Upper lobe of right lung (tissue), 1 donor: Measurements from ENCODE around the gene DNTT. TPM values are rescaled to one million over a fixed set of nuclear protein-coding genes. Genes with fewer than 3 reads are reported as not detected.

Experiments
- ATAC-seq: fragments of 200-7000 bp; cut with Tn5 transposase; one replicate; pipeline ENCODE4 v1.9.1; 2020; ENCODE audit warnings: mild to moderate bottlenecking, moderate library complexity
- DNase-seq: peaks from one replicate; pipeline ENCODE4 v3.0.0-alpha.2; 2020
- H3K27ac ChIP-seq: fragments of 200-600 bp; one replicate; pipeline ENCODE4 v1.8.0; 2022
- H3K27me3 ChIP-seq: fragments of 200-600 bp; one replicate; pipeline ENCODE4 v1.8.0; 2022; ENCODE audit warnings: mild to moderate bottlenecking
- H3K36me3 ChIP-seq: fragments of 200-600 bp; one replicate; pipeline ENCODE4 v1.8.0; 2022
- H3K4me1 ChIP-seq: fragments of 200-600 bp; one replicate; pipeline ENCODE4 v1.8.0; 2022
- H3K4me3 ChIP-seq: fragments of 200-600 bp; one replicate; pipeline ENCODE4 v1.8.0; 2022; ENCODE audit warnings: mild to moderate bottlenecking
- H3K9me3 ChIP-seq: fragments of 200-600 bp; one replicate; pipeline ENCODE4 v1.8.0; 2022
- CTCF ChIP-seq: fragments of 200-600 bp; IDR thresholded peaks from one replicate; pipeline ENCODE4 v1.8.0; 2022; ENCODE audit warnings: antibody characterized with exemption
- intact Hi-C: fragments of 100-400 bp; cut with DNase I; formaldehyde crosslinking; loops from one replicate; pipeline ENCODE4 v1.11.0; 2022
- total RNA-seq: library from RNA; stranded (reverse); fragmentation: NEBNext Ultra II Directional; extraction: Animal tissue kit (Norgen Biotek cat#: 25700); gene quantifications from one replicate; pipeline ENCODE4 v1.2.1, GENCODE V29; 2021
- donor health status: DM: no; HTN: yes; CAD: no; lungs with severe emphysema.

Gene DNTT
- total RNA-seq, 1 donor from 2014 or later, result not detected

GRCh38 chr10:96338279-96338925, 34.2 kb downstream of the DNTT start:
- DNase-seq, result no peak
- Histone ChIP-seq H3K27me3 (peaks cover 4% of the 10 kb centered on the region), H3K4me3 (no peak overlapping the region), H3K4me1 (no peaks in the 10 kb centered on the region), H3K9me3 (no peaks in the 10 kb centered on the region), H3K27ac (no peak overlapping the region), H3K36me3 (no peaks in the 10 kb centered on the region)
- TF ChIP-seq CTCF, result no peak
- intact Hi-C loops, result no loop called here
- no peak for ATAC-seq

DNA sequence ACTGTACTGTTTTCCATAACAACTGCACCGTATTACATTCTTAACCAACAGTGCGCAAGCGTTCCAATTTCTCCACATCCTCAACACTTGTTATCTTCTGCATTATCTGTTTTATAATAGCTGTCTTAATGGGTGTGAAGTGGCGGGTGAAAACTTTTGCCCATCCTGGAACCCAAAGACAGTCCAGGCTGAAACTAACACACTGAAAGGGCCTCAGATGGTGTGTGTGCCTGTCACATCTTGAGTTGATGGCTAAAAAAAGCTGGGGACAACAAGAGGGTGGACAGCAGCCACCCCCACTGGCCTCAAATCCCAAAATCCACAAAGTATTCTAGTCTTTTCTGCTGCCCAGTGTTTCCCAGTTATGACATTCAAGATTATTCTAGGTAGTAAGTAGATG, 35.1 kb downstream of the DNTT start:
- TF ChIP-seq CTCF, result no peak
- ATAC-seq (no peak), DNase-seq (no peak)
- intact Hi-C loops, result no loop called here
- H3K27ac ChIP-seq, result no peak overlapping the region
- H3K27me3 ChIP-seq, result no peaks in the 10 kb centered on the region
- no peaks in the 10 kb centered on the region for H3K9me3 ChIP-seq
- H3K36me3 ChIP-seq, result no peaks in the 10 kb centered on the region
- no peak overlapping the region for H3K4me3 ChIP-seq
- H3K4me1 ChIP-seq, result no peaks in the 10 kb centered on the region

GRCh38 chr10:96339956-96340904, 36.0 kb downstream of the DNTT start:
- intact Hi-C loops, result no loop called here
- ATAC-seq (peak; percentile 78), DNase-seq (no peak)
- peak; percentile 67 for TF ChIP-seq CTCF
- Histone ChIP-seq H3K27me3 (no peaks in the 10 kb centered on the region), H3K4me1 (no peaks in the 10 kb centered on the region), H3K27ac (no peak overlapping the region), H3K4me3 (no peak overlapping the region), H3K9me3 (no peaks in the 10 kb centered on the region), H3K36me3 (no peaks in the 10 kb centered on the region)

DNA sequence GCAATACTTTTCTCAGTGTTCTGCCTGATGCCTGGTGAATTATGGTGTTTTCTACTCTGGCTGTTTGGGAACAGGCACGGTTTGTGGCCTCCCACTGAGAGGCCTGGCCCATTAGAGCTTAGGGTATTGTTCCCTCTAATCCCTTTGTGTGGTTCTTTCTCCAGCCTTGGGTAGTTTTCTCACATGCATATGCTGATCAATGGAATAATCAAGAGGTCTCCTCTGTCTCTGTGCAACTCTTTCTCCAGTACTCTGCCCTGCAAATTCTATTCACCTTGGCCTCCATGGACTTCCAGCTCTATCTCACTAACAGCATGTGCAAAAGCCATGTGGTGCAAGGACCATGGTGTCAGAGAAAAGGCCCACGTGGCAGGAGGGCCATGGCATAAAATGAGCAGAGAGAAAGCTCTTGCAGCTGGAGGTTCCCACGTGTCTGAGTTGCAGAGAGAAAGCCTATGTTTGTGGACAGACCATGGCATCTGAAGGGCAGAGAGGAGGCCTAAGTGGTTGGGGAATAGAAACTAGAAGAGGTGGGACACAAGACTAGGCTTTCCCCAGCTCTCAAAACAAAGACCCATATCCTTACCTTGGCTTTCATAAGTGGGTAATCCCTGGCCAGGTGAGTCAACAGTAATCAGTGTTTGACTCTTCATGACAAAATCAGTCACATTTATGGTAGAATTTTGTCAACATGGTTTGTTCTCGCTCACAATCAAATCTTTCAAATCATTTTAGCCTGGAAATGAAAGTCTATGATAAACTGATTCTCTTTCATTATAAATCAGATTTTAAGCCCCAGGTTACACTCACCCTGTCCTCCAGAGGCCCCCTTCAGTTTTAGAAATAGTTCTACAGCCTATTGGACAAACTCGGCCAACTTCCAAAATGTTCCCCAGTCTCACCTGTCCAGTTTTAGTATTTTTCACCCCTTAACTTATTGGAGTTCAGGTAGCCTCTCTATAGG, 37.3 kb downstream of the DNTT start:
- Histone ChIP-seq H3K4me1 (no peaks in the 10 kb centered on the region), H3K27ac (no peak overlapping the region), H3K36me3 (no peaks in the 10 kb centered on the region), H3K4me3 (no peak overlapping the region), H3K9me3 (no peaks in the 10 kb centered on the region), H3K27me3 (no peaks in the 10 kb centered on the region)
- ATAC-seq (no peak), DNase-seq (no peak)
- TF ChIP-seq CTCF, result no peak
- intact Hi-C loops, result no loop called here

DNA sequence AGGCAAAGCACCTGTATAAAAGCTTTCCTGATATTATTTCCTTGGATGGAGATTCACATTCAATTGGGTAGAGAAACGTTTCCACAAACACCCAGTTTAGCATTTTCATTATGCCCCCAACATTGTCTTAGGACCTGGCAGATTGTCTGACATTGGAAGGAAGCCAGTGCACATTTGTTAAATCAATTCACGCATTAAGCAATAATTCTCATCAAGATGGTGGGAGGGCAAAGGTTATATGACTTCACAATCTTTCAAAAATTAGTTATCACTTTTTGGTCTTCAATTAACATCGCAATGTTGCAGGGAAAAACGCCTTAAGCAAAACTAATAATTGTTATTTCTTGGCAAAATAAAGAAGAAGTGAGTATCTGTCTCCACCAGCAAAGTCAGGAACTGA, 38.2 kb downstream of the DNTT start:
- DNase-seq, result no peak
- no peak for ATAC-seq
- intact Hi-C loops, result no loop called here
- H3K27ac ChIP-seq, result no peak overlapping the region
- no peaks in the 10 kb centered on the region for H3K9me3 ChIP-seq
- TF ChIP-seq CTCF, result no peak
- H3K36me3 ChIP-seq, result no peaks in the 10 kb centered on the region
- H3K27me3 ChIP-seq, result no peaks in the 10 kb centered on the region
- H3K4me1 ChIP-seq, result no peaks in the 10 kb centered on the region
- H3K4me3 ChIP-seq, result no peak overlapping the region
